Fibroblast of villous mesenchyme (primary cell): ENCODE measurements around the gene PYGO1. TPM values are rescaled to one million over a fixed set of nuclear protein-coding genes. Genes with fewer than 3 reads are reported as not detected.

Experiments used
- DNase-seq: peaks from one replicate; pipeline ENCODE4 v3.0.0-alpha.2; 2010; ENCODE audit warnings: low read depth
- H3K4me3 ChIP-seq: 2 replicates; pipeline ENCODE4 v1.5.1; 2011; ENCODE audit warnings: low read depth, mild to moderate bottlenecking, low read length
- CTCF ChIP-seq: IDR thresholded peaks from 2 replicates; pipeline ENCODE4 v1.5.1; 2012; ENCODE audit warnings: low read depth, mild to moderate bottlenecking, low read length; ENCODE audit not compliant: insufficient read depth
- total RNA-seq: library from RNA; depleted of rRNA; stranded (reverse); fragments of >200 nt; gene quantifications from 2 replicates; pipeline ENCODE4 v1.2.3, GENCODE V29; 2012

The PYGO1 gene
- total RNA-seq, 1 donor: 12.5 TPM

- no peak for TF ChIP-seq CTCF
- DNase-seq: no peak
Observed at GRCh38 chr15:55552451-55552850, 35.7 kb downstream of the PYGO1 start.

GRCh38 chr15:55549305-55549704 lies 38.8 kb downstream of the PYGO1 start:
- no peak overlapping the region for H3K4me3 ChIP-seq
- DNase-seq: no peak
- no peak for TF ChIP-seq CTCF

More at GRCh38 chr15:55552451-55552850, 35.7 kb downstream of the PYGO1 start:
- no peak overlapping the region for H3K4me3 ChIP-seq

GRCh38 chr15:55546718-55547117 lies 41.4 kb downstream of the PYGO1 start:
- no peak overlapping the region for H3K4me3 ChIP-seq
- DNase-seq: no peak
- TF ChIP-seq CTCF: no peak

GRCh38 chr15:55535436-55535835 lies 52.7 kb downstream of the PYGO1 start:
- H3K4me3 ChIP-seq: no peak overlapping the region
- TF ChIP-seq CTCF: no peak
- DNase-seq: no peak

- TF ChIP-seq CTCF: no peak
- no peak overlapping the region for H3K4me3 ChIP-seq
- DNase-seq: no peak
Observed at GRCh38 chr15:55532944-55533343, 55.2 kb downstream of the PYGO1 start.

- H3K4me3 ChIP-seq: no peak overlapping the region
- peak; percentile 35 for DNase-seq
- TF ChIP-seq CTCF: no peak
Observed at GRCh38 chr15:55530861-55531313, 57.3 kb downstream of the PYGO1 start.

GRCh38 chr15:55528812-55529211 lies 59.3 kb downstream of the PYGO1 start:
- TF ChIP-seq CTCF: no peak
- no peak overlapping the region for H3K4me3 ChIP-seq
- DNase-seq: no peak
